Stimulated activated CD4-positive, alpha-beta T cell treated with anti-CD3 and anti-CD28 coated beads, Interleukin-4, amount 100 ng/mL, for 1 hour (primary cell): ENCODE data around the gene SMARCAL1.

Experiments used
- DNase-seq: peaks from one replicate; pipeline ENCODE4 v3.0.0-alpha.2; 2020

The SMARCAL1 gene

DNA sequence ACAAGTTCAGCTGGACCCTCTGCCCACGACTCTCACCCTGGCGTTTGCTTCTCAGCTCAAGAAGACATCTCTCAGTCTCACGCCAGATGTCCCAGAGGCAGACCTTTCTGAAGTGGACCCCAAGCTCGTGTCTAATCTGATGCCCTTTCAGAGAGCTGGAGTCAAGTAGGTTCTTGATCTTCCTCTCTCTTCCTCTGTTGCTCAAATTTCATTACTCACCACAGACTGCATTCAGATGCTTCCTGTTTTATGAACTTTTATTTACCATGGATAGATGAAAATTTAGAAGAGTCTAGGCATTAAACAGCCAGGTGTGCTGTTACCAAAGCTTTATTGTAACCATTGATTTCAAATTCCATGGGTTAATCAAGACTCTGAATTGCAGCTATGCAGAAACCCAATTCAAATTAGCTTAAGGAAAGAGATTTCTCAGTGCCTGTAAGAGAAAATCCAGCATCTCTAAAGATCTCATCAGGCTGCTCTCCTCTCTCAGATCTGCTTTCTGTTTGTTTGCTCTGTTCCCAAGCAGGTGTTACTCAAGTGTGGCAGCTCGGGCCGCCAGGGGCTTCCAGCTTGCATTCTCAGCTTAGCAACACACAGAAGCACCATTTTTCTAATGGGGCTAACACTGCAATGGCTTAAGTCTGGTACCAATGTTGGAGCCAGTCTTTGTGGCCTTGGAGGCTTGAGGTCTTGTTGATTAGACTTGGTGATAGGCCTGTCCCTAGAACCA lies 16.5 kb downstream of the SMARCAL1 start:
- no peak for DNase-seq

DNA sequence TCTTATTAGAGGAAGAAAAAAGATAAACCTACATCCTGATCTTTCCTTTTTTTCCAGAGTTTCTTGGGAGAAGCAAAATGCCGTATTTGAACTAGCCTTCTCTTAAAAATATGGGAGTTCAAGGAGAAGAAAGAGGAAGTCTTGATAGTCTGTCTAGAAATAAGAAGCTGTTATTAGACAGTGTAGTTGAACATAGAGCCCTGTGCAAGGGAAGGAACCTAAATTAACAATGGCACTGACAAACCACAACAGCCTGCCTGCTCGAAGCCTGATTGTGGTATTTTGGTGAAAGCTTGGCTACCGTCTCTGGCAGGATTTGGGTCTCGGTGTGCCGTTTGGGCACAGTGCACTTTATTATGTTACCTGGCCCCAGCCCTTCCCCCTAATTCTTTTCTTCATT lies 17.1 kb downstream of the SMARCAL1 start:
- no peak for DNase-seq

DNA sequence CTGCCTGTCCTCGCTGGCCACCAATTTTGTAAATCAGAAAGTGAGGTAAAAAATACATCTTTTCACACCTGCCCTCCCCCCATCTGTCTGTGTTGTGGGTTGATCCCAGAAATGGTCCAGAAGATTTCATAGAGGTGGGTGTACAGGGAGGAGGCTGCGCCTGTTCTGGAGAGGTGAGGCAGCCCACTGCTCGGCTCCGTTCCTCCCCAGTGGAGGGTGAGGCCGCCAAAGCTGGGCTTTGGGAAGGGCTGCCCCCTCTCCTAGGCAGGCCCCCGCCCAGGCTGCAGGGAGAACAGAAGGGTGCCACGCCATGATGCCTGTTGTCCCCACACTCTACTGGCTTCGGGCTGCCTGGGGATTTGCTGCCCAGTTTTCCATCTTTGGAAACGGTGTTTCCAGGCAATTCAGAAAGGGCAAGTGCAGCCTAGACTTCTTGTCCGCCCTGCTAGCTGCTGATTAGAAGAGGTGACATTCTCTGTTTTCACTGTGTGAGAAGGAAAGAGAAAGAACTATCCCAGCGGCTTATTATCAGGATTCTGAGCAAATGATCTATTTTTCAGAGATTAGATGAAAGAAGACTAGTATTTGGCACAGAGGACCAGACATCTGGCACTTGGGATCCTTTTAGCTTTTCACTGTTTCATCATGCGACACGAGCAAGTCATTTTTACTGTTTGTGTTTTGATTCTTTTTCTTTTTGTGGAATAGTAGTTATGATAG lies 18.7 kb downstream of the SMARCAL1 start:
- no peak for DNase-seq

DNA sequence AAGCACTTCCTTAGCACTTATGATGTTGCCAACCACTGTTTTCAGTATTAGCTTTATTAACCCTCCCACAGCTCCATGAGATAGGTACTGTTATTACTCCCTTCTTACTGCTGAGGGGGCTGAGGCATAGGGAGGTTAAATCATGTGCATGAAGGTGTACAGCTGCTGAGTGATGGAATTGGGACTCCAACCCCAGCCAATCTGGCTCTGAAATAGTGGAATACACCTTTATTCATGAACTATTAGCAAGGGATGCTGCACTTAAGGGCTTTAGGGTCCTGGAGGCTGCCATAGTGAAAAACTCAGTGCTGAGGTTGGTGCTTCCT lies 19.2 kb downstream of the SMARCAL1 start:
- no peak for DNase-seq

DNA sequence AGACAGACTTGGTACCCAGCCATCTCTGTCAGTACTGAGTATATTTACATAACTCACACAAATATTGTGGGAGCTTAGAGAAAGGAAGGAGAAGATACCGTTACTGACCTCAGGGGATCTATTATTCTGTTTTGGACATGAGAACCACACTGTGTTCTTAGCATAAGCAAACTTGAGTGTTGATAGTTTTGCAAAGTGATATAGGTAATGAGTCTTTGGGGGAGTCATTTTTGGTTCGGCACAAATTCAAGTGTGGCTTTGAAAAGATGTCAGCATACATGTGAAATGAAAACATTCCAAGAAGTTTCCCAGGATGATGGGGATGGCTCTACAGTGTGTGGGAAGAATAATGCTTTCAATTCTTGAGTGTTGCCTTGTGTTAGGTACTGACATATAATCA lies 24.1 kb downstream of the SMARCAL1 start:
- no peak for DNase-seq

DNA sequence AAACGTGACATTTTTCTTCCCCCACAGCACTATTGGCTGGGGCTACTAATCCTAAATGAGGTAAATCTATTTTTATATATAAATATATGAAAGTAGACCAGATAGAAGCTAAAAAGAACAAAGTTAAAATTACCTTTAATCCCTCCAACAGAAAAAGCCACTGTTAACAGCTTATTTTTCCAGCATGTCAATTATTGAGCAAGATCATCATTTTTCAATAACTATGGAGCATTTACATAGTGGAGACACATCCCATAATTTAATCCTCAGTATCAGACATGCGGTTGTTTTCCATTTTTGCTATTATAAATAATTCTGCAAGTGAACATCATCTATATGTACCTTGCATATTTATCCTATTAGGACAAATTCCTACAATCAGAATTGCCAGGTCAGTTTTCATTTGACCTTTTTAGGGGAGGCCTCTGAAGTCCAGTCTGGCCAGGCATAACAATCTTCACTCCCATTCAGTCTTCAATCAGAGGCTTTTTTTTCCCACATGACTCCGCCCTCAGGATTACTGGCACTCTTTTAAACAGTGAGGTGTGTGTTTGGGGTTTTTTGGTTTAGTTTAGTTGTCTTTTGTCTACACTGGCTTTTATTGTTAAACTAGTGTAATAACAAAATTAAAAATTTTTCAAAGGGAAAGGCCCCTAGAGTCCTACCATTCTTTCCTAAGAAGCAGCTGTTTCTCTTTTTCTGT lies 29.2 kb downstream of the SMARCAL1 start:
- DNase-seq, result no peak

DNA sequence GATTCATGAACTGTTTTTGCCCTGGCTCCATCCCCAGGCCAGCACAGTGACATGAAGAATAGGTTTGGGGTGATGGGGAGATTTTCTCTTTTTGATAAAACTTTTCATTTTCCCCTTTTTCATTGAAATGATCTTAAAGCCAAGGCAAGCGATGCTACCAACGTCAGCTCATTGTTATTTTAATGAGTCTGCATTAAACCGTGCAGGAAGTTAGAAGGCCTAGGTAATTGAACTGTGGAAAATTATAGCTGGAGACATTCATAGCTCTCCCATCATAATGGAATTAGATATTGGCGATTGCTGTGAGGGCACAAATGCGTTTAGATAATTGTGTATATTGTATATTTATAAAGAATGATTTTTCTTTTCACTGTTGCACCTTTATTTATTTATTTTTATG lies 33.2 kb downstream of the SMARCAL1 start:
- DNase-seq, result no peak

DNA sequence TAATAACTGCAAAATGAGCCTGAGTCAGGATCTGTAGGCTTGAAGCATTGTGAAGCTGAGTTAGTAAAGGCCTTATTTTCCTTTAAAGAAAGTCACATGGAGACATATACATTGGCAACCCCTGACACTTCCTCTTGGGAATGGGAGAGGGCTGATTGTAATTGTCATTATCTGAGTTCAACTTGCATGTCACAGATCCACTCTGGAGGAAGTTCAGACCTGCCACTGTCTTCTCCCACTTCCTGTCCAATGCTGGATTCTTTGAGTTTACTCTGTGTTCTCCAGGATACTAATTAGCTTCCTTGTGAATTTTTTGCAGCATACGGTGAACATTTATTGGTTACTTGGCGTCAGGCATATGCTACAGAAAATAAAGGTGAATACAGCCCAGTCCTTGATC lies 34.1 kb downstream of the SMARCAL1 start:
- no peak for DNase-seq

DNA sequence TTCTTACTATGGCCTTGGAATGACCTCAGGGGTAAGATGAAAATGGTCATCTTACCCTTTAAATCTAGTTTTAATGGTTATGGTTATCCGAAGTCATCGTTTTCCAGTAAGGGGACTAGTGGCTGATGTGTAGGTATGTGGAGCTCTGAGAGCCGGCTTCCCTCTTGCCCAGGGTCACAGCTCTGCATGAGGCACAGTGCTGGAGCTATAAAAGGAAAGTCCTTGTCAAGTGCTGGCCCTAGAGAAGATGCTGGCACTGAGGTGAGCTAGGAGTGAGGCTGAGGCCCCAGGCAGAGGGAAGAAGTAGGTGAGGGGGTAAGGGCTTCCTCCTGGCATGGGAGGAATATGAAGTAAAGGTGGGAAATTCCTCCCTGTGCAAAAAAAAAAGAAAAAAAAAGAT lies 35.0 kb downstream of the SMARCAL1 start:
- no peak for DNase-seq

DNA sequence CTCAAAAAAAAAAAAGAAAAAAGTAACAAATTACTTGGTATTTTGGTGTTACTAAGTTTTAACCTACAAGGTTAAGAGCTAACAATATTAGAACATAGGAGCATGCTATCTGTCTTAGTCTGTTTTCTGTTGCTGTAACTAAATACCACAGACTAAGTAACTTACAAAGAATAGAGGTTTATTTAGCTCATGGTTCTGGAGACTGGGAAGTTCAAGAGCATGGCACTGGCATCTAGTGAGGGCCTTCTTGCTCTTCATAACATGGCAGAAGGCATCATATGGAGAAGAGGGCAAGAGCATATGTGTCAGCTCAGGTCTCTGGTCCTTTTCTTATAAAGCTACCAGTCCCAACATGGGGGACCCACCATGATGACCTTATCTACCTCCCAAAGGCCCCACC lies 36.5 kb downstream of the SMARCAL1 start:
- no peak for DNase-seq

DNA sequence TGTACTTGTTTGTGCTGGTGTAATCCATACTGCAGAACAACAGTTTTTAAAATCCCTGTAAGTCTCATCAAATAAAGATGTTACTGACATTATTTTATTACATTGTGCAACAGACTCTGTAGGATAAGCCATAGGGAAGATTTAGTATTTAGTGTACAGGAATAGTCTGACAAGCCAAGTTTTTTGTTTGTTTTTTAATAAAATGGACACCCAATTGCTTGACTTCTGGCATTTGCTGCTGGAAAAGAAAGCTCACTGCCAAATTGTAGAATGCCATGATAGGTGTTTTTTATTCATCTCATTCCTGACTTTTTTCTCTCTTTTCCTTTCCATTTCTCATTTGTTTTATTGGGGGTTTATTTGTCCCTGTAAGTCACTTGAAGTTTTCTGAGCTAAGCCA lies 38.1 kb downstream of the SMARCAL1 start:
- no peak for DNase-seq

DNA sequence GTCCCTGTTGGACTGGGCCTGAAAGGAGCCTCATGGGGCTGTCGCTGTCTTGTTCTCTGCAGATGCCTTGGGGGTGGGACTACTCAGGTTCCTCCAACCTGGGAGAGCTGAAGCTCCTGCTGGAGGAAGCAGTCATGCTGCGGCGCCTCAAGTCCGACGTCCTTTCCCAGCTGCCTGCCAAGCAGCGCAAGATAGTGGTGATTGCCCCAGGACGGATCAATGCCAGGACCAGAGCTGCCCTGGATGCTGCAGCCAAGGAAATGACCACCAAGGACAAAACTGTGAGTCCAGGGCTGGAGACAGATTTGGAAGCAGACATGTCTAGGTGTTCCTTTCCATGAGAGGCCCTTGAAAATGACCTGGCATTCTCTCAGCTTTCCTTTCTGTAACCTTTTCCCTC lies 38.5 kb downstream of the SMARCAL1 start:
- DNase-seq, result no peak

DNA sequence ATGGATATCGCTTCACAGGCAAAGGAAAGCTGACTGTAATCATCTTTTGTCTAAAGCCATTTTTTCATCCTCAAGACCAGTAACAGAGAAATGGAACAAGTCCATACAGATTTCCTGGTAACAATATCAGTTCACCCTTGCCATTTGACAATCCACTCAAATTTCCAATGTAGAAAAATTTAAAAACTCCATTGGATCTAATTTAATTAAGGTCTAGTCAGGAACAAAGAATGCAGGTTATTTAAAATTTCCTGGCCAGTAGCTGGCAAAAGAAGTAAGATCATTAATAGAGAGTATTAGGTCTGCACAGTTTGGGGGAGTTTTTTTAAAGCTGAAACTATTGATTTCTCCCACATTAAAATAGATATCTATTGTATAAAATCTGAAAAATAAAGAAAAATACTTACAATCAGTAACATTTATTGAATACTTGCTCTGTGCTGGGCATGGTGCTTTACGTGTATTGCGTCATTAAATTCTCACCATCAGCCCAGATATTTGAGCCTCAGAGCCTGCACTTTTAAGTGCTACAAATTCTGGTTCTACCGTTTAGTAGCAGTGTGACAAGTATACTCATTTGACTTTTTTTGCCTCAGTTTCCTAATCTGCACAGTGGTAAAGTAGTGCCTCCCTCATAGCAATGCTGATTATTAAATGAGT lies 41.8 kb downstream of the SMARCAL1 start:
- DNase-seq, result no peak

DNA sequence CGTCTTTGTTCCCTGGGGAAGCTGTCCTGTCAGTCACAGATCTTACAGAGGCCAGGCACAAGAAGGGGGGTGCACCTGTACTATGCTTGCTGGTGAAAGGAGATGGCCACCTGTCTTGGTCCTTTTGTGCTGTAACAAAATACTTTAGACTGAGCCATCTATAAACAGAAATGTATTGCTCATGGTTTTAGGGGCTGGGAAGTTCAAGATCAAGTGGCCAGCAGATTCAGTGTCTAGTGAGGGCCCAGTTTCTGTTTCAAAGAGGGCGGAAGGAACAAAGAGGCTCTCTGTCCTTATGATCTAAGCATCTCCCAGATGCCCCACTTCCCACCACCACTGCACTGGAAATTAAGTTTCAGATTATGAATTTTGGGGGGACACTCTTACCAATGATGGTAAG lies 50.9 kb downstream of the SMARCAL1 start:
- DNase-seq, result no peak

DNA sequence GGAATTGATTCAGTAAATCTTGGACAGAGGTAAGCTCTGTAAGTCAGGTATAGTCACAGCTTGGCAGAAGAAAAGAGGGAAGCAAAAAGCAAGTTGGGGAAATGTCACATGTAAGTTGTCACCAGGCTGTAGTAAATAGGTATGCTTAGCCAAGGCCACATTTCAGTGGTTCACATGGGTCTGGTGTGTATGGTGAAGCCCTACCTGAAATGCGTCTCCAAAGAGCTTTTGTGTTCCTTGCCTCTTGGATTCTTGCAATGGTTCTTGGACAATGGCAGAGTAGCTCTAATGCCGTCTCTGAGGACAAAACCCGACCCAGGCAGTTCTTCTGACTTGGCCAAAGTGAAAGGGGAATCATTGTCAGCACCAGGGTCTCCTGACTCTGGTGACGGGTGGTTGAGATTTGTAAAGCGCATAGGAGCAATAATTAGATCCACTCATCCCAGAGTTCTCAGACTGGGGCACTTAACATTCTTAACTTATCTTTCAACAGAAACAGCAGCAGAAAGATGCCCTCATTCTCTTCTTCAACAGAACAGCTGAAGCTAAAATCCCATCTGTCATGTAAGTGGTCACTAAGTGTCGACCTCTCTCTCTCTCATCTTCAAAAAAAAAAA lies 51.9 kb downstream of the SMARCAL1 start:
- DNase-seq, result no peak

DNA sequence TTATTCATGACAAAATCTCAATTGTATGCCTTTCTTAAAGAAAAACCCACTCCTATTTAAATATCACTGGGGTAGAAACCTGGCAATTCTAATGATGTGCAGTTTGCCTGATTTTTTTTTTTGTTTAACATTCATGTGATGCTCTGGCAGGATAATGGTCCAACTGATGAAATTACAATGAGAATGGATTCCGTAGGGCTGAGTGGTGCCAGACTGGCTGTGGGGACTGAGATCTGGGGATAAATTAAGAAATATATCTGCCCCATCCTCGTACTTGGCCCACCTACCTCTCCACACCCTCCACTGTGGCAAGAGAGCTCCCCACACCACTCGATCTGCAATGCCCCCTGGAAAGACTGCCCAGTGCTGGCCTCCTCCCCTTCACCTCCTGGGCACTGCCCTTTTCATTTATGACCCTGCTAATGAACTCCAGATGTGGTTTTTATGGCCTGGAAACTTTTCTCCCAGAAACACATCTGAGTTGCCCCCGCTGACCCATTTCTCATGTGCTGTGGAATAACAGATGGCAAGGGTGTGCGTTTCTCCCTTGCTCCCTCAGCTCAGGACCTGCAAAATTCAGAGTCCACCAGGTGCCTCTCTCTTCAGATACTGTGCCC lies 53.4 kb downstream of the SMARCAL1 start:
- DNase-seq, result no peak

DNA sequence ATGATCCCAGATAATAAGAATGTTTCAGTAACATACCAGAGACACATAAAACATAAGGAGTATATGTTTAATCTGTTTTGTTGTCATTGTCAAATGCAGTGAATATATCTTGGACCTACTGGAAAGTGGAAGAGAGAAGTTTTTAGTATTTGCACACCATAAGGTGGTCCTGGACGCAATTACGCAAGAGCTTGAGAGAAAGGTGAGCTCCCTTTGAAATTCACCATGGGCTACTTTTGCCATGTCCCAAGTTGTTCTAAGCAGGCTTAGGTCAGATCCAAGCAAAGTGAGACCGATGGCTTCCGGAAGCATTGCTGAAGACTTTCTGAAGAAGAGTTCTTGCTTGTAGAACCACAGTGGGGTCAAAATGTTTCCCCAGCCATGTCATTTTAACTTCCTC lies 55.6 kb downstream of the SMARCAL1 start:
- DNase-seq, result no peak

DNA sequence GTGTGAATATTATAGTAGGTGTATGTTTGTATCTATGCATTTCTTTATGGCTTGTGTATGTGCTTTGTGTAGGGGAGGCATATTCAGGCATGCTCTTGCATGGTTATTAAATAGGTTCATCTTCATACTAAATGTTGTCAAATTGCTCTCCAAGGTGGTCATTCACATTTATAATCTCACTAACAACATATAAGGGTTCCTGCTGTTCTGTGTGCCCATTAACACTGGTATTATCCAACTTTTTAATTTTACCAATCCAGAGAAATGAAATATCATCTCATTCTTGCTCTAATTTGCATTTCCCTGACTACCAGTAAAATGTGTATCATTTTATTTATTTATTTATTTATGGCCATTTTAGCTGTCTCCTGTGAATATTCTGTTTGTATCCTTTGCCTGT lies 57.4 kb downstream of the SMARCAL1 start:
- no peak for DNase-seq

DNA sequence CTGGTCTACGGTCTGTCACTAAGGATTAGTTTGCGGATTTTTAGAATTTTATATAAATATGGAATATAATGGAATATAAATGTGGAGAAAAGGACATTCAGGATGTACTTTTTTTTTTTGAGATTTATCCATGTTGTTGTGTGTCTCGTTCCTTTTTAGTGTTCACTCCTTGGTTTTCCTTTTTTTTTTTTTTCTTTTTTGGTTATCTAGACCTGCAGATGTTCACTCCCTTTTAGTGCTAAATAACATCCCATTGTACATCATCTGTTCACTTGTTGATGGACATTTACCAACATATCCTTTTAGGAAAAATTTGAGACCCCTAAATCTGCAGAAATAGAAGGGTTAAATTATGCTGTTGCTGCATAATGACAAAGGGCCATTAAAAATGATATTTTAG lies 60.9 kb downstream of the SMARCAL1 start:
- no peak for DNase-seq

DNA sequence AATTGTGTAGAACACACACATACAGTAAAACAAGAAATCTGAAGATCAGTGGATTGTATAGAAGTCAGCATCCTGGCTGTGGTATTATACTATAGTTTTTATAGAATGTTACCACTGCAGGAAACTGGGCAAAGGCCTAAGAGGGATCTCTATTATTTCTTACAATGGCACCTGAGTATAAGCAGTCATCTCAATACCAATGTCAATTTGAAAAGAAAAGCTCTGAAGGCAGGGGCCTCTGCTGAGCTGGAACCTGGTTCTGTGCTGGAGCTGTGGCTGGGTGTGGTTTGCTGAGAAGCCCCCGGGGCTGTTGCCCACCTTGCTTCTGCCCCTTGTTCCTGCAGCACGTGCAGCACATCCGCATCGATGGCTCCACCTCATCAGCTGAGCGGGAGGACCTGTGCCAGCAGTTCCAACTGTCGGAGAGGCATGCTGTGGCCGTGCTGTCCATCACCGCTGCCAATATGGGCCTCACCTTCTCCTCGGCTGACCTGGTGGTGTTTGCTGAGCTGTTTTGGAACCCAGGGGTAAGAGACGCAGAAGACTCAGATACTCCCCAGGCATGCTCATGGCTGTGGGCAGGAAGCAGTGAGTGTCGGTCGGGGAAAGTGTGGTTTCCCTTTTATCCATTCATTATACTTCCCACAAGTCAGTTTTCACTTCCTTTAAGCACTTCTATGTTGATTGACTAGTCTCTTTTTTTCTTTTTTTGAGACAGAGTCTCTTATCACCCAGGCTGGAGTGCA lies 62.8 kb downstream of the SMARCAL1 start:
- DNase-seq, result no peak

DNA sequence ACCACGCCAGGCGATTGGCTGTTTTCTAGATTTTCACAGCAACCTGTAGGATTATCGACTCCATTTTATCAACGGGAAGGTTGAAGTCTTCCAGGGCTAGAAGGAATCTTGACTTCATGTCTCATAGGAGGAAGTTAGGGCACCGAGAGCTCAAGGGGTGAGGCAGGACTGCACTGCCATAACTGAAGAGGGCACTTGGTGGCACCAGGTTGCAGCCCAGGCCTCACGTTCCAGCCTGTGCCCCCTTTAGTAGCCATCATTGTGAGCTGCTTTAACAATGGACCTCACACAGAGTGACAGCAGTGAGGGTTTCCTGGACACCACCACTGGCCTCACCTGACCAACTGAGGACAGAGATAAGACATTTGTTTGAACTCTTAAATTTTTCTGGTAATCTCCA lies 63.5 kb downstream of the SMARCAL1 start:
- no peak for DNase-seq
